ENCODE results near the gene ALDH3A2. TPM values are rescaled to one million over a fixed set of nuclear protein-coding genes. Genes with fewer than 3 reads are reported as not detected.

Gene ALDH3A2
- 100 to 1,000 TPM; 385 to 619 (median 435) TPM for total RNA-seq

GRCh38 chr17:19648475-19649273 lies at the start of gene ALDH3A2:
TSS of gene ALDH3A2 (plus strand) at chr17:19648751. CDS start at chr17:19648972, 221 bp downstream.
- peak within 1 kb of the TSS; percentile 63 for H3K4me3 ChIP-seq (ENCODE audit: low read depth, poor library complexity, severe bottlenecking)
- no peak for TF ChIP-seq CTCF (IDR thresholded peaks at IDR 0.05)
- peak in 1 of 2 donors; percentile 69 for TF ChIP-seq POLR2A (IDR thresholded peaks at IDR 0.05)
- 0% methylated on average over 35 to 40 of the region's 71 CpGs for WGBS, 2 donors
- DNase-seq (ENCODE audit: low spot score in 2 of 2): peak; percentile 97 to 99
- intact Hi-C loops (cut with DNase I; ENCODE audit: low total_unique reads): no loop called here

GRCh38 chr17:19610311-19610710 lies 38.2 kb upstream of the ALDH3A2 start:
- WGBS, 2 donors: 51 to 65% methylated on average over 2 of the region's 2 CpGs

GRCh38 chr17:19610879-19611278 lies 37.7 kb upstream of the ALDH3A2 start:
- DNase-seq (ENCODE audit: low spot score in 2 of 2): no peak
- intact Hi-C loops (cut with DNase I; ENCODE audit: low total_unique reads): no loop called here
- no peak for TF ChIP-seq CTCF (IDR thresholded peaks at IDR 0.05)
- no peak for TF ChIP-seq POLR2A (IDR thresholded peaks at IDR 0.05)
- 87 to 88% methylated on average over 5 of the region's 5 CpGs for WGBS, 2 donors
- H3K4me3 ChIP-seq (ENCODE audit: low read depth, poor library complexity, severe bottlenecking): no peak overlapping the region

More at GRCh38 chr17:19610311-19610710, 38.2 kb upstream of the ALDH3A2 start:
- intact Hi-C loops (cut with DNase I; ENCODE audit: low total_unique reads): no loop called here
- TF ChIP-seq CTCF (IDR thresholded peaks at IDR 0.05) (no peak), POLR2A (IDR thresholded peaks at IDR 0.05) (no peak)
- DNase-seq (ENCODE audit: low spot score in 2 of 2): no peak
- H3K4me3 ChIP-seq (ENCODE audit: low read depth, poor library complexity, severe bottlenecking): no peak overlapping the region

GRCh38 chr17:19613979-19614378 lies 34.6 kb upstream of the ALDH3A2 start:
- H3K4me3 ChIP-seq (ENCODE audit: low read depth, poor library complexity, severe bottlenecking): no peak overlapping the region
- intact Hi-C loops (cut with DNase I; ENCODE audit: low total_unique reads): no loop called here
- 89 to 90% methylated on average over 4 to 10 of the region's 10 CpGs for WGBS, 2 donors
- TF ChIP-seq CTCF (IDR thresholded peaks at IDR 0.05): no peak
- no peak for TF ChIP-seq POLR2A (IDR thresholded peaks at IDR 0.05)
- no peak for DNase-seq (ENCODE audit: low spot score in 2 of 2)

- intact Hi-C loops (cut with DNase I; ENCODE audit: low total_unique reads): no loop called here
- no peak overlapping the region for H3K4me3 ChIP-seq (ENCODE audit: low read depth, poor library complexity, severe bottlenecking)
- TF ChIP-seq CTCF (IDR thresholded peaks at IDR 0.05) (no peak), POLR2A (IDR thresholded peaks at IDR 0.05) (no peak)
- WGBS, 2 donors: 90 to 93% methylated on average over 4 of the region's 4 CpGs
- DNase-seq (ENCODE audit: low spot score in 2 of 2): no peak
Measured at GRCh38 chr17:19614900-19615299, 33.7 kb upstream of the ALDH3A2 start.

All from lower leg skin (tissue), 4 donors.